Heart left ventricle (tissue), 13 donors: ENCODE measurements around the gene SELENOO.

Experiments
- CTCF ChIP-seq, 12 donors: fragments of 200-600 bp; sonication (generic) in 4 of 12; IDR thresholded peaks; one replicate each; pipeline versions ENCODE4 v1.5.0 to v1.8.0; 2018 to 2022; ENCODE audit warnings: antibody characterized with exemption in 12 of 12, mild to moderate bottlenecking in 5 of 12
- POLR2A ChIP-seq, 2 donors: fragments of 450-650 bp; IDR thresholded peaks; one replicate each; pipeline ENCODE4 v1.6.1; 2017; ENCODE audit warnings: antibody characterized with exemption in 2 of 2, mild to moderate bottlenecking in 2 of 2, moderate library complexity in 2 of 2
- donor health status: ischemic (EF 13 %, LVEDD 7.1; RV severe dilation, severe dysfunction).
- donor health status: DM: no; HTN: yes; CAD: no.
- donor health status: DM: no; HTN: no; CAD: no.
- donor health status: ischemic (EF 25% LVEDD 6.9; RV normal size, moderate dysfunction).
- donor health status: ischemic (EF 25% LVEDD 5.7; RV mildly dilated, moderate dysfunction).
- donor health status: ischemic (EF 35%, LVEDD 5.7; RV mildly dilated, moderate dysfunction).
- donor health status: nonischemic (EF 11% LVEDD 7.7; RV severe dilation, severe dysfunction).
- donor health status: DM: yes; HTN: yes; CAD: no.
- donor health status: PGD.
- donor health status: ischemic (EF 29% LVEDD 5.4; RV normal size, mild dysfunction).
- donor health status: nonischemic (EF 23%, LVEDD 6.1; RV moderate dilation, normal function).

GRCh38 chr22:50248196-50249081, 47.6 kb downstream of the SELENOO start:
- TF ChIP-seq CTCF (IDR thresholded peaks at IDR 0.05): no peak
- no peak for TF ChIP-seq POLR2A (IDR thresholded peaks at IDR 0.05)
